Measurements from ENCODE around the gene SYNGR1. TPM values are rescaled to one million over a fixed set of nuclear protein-coding genes. Genes with fewer than 3 reads are reported as not detected.
A peak's percentile ranks its signal among the peaks of the same experiment; 100 is the strongest.

The SYNGR1 gene
- total RNA-seq, 1 donor, result 14.2 TPM

DNA sequence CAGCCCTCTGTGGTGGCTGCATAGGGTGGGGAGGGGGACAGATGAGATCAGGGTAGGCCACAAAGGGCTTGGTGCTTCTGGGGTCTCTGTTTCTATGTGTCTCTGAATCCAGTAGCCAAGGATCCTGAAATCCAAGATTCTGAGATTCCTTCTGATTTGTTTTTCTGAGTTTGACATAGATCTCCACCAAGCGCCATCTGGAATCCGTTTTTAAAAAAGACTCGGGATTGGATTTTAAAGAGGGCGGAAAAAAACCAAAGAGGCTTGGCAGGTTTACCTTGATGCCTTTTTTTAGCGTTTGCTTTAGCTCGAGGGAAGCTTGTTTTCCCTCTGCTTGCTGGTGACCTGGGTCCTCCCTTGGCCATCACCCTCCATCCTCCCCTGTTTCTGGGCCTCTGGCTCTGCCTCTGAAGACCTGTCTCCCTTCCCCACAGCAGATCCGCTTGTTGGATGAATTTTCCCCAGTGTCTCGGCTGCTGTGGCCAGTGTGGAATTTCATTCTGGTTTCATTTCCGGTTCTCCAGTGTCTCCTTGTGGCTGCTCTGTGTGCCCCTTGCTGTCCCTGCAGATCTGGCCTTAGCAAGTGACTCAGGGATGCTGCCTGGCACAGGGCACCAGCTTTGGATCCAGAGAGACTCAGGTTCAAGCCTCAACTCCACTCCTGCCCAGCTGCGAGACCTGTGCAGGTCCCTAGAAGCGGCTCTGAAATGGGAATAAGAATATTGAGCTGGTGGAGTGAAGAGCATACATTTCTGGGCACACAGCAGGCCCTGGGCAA is 15.1 kb downstream of the SYNGR1 start:
- H3K4me3 ChIP-seq (ENCODE audit: low read depth, low read length), result no peak overlapping the region
- peak; percentile 15 for TF ChIP-seq CTCF (IDR thresholded peaks at IDR 0.05; ENCODE audit: insufficient read depth, low read length)
- no peak for DNase-seq (ENCODE audit: low read depth)

- no peak overlapping the region for H3K4me3 ChIP-seq (ENCODE audit: low read depth, low read length)
- TF ChIP-seq CTCF (IDR thresholded peaks at IDR 0.05; ENCODE audit: insufficient read depth, low read length), result no peak
- no peak for DNase-seq (ENCODE audit: low read depth)
Observed at GRCh38 chr22:39365492-39365780, 15.6 kb downstream of the SYNGR1 start.

- no peak for TF ChIP-seq CTCF (IDR thresholded peaks at IDR 0.05; ENCODE audit: insufficient read depth, low read length)
- DNase-seq (ENCODE audit: low read depth), result no peak
Observed at GRCh38 chr22:39367035-39367434, 17.2 kb downstream of the SYNGR1 start.

DNA sequence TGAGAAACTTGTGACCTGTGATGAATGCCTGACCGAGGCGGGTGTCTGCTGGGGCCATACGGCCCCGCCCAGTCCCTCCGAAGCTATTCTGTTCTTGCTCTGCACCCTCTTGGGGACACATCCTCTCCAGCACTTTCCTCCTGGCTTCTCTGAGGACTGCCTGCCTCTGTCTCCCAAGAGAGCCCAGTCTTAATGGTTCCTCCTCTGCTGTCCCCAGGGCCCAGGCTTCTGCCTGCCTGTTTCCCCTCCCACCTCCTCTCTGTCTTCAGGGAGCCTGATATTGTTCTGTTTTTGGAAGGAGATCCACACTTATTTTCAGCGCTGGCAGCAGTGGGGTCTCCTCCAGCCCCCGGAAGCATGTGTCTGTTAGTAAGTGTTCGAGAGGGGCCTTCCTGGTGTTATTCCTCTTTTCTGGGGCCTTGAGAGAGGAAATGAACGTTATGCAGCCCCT is 18.7 kb downstream of the SYNGR1 start:
- no peak overlapping the region for H3K4me3 ChIP-seq (ENCODE audit: low read depth, low read length)
- DNase-seq (ENCODE audit: low read depth), result no peak
- no peak for TF ChIP-seq CTCF (IDR thresholded peaks at IDR 0.05; ENCODE audit: insufficient read depth, low read length)

More at GRCh38 chr22:39367035-39367434, 17.2 kb downstream of the SYNGR1 start:
- H3K4me3 ChIP-seq (ENCODE audit: low read depth, low read length), result no peak overlapping the region

DNA sequence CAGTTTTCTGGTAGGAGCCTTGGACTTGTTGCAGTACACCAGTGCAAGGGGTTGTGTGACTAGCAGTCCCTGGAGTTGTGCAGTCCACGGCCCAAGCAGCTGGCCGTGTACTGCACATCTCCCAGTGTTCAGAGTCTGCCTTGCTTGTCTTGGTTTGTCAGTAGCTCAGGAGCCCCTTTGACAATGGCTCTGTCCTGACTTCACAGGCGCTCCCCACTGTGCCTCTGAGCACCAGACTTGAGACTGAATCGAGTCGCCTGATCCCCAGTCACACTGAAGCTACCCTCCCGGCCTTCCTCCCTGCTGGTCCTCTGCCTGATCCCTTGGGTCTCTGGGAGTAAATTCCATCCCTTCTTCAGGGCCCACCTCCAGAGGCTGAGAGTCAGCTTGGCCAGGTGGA is 19.4 kb downstream of the SYNGR1 start:
- no peak overlapping the region for H3K4me3 ChIP-seq (ENCODE audit: low read depth, low read length)
- no peak for TF ChIP-seq CTCF (IDR thresholded peaks at IDR 0.05; ENCODE audit: insufficient read depth, low read length)
- DNase-seq (ENCODE audit: low read depth), result no peak

- no peak overlapping the region for H3K4me3 ChIP-seq (ENCODE audit: low read depth, low read length)
- DNase-seq (ENCODE audit: low read depth), result no peak
- TF ChIP-seq CTCF (IDR thresholded peaks at IDR 0.05; ENCODE audit: insufficient read depth, low read length), result no peak
Observed at GRCh38 chr22:39369586-39369985, 19.8 kb downstream of the SYNGR1 start.

GRCh38 chr22:39371732-39372131 is 21.9 kb downstream of the SYNGR1 start:
- no peak overlapping the region for H3K4me3 ChIP-seq (ENCODE audit: low read depth, low read length)
- no peak for TF ChIP-seq CTCF (IDR thresholded peaks at IDR 0.05; ENCODE audit: insufficient read depth, low read length)

More at GRCh38 chr22:39371732-39372131, 21.9 kb downstream of the SYNGR1 start:
- DNase-seq (ENCODE audit: low read depth), result no peak
